Islet of Langerhans (tissue), 1 donor: ENCODE results near the gene APOC3.

Source experiments
- FAIRE-seq: peaks from one replicate; lab custom pipeline; 2011; peaks lifted over from hg19 to GRCh38; lab: Jason Lieb, UNC

The APOC3 gene

GRCh38 chr11:116807601-116808261, 22.0 kb upstream of the APOC3 start:
- FAIRE-seq, result no peak

- FAIRE-seq, result no peak
Measured at GRCh38 chr11:116808262-116809175, 21.2 kb upstream of the APOC3 start.

- no peak for FAIRE-seq
Measured at GRCh38 chr11:116811194-116811593, 18.5 kb upstream of the APOC3 start.

- FAIRE-seq, result no peak
Measured at GRCh38 chr11:116812109-116812508, 17.6 kb upstream of the APOC3 start.

GRCh38 chr11:116813170-116813569, 16.5 kb upstream of the APOC3 start:
- no peak for FAIRE-seq

- no peak for FAIRE-seq
Measured at GRCh38 chr11:116813781-116814471, 15.8 kb upstream of the APOC3 start.

- no peak for FAIRE-seq
Measured at GRCh38 chr11:116814502-116814901, 15.2 kb upstream of the APOC3 start.

- no peak for FAIRE-seq
Measured at GRCh38 chr11:116819049-116819448, 10.7 kb upstream of the APOC3 start.

GRCh38 chr11:116821050-116821918, 8.4 kb upstream of the APOC3 start:
- FAIRE-seq, result no peak

- no peak for FAIRE-seq
Measured at GRCh38 chr11:116822575-116822974, 7.1 kb upstream of the APOC3 start.

- FAIRE-seq, result no peak
Measured at GRCh38 chr11:116823031-116823843, 6.5 kb upstream of the APOC3 start, which contains the start of gene APOA4. TSS of gene APOA4 (minus strand) at chr11:116823304. CDS start at chr11:116823191, 113 bp downstream.

- FAIRE-seq, result no peak
Measured at GRCh38 chr11:116825434-116825833, 4.3 kb upstream of the APOC3 start.

GRCh38 chr11:116825854-116826750, 3.6 kb upstream of the APOC3 start:
- no peak for FAIRE-seq

- FAIRE-seq, result no peak
Measured at GRCh38 chr11:116826751-116827431, 2.8 kb upstream of the APOC3 start.

- no peak for FAIRE-seq
Measured at GRCh38 chr11:116827461-116827860, 2.2 kb upstream of the APOC3 start.

- no peak for FAIRE-seq
Measured at GRCh38 chr11:116828632-116829524, 829 bp upstream of the APOC3 start.

- no peak for FAIRE-seq
Measured at GRCh38 chr11:116830184-116830912, 641 bp downstream of the APOC3 start.
